Temporal lobe (tissue), 2 donors: Measurements from ENCODE around the gene ZNF398. TPM values are rescaled to one million over a fixed set of nuclear protein-coding genes. Genes with fewer than 3 reads are reported as not detected.

Experiments
- small RNA-seq: library from RNA; depleted of rRNA; stranded (forward); fragments of <200 nt; gene quantifications from one replicate; pipeline ENCODE3, GENCODE V24; 2014; ENCODE audit warnings: low replicate concordance
- total RNA-seq: library from RNA; depleted of rRNA; stranded (reverse); fragments of >200 nt; gene quantifications from one replicate; pipeline ENCODE4 v1.2.3, GENCODE V29; 2014

The ZNF398 gene
- total RNA-seq, 1 donor from 2014 or later = 23.8 TPM

Small RNAs within 50 kb of the gene (small RNA-seq; reads per million reads assigned to genes)
- not detected for gene AC004890.1
- 0.80 reads per million, percentile 68 among the genes with 10 or more reads in this experiment for gene RN7SL521P

Other genes with a start within 250 kb of the ZNF398 start
- 32.5 TPM for gene PDIA4, start 118.9 kb upstream of the ZNF398 start, total RNA-seq
- 11.6 TPM for gene ZNF786, start 56.7 kb upstream of the ZNF398 start, total RNA-seq
- gene ZNF425, start 21.1 kb upstream of the ZNF398 start, total RNA-seq = 4.4 TPM
- gene ZNF282, start 48.1 kb downstream of the ZNF398 start, total RNA-seq = 25.3 TPM
- gene ZNF212, start 92.2 kb downstream of the ZNF398 start, total RNA-seq = 7.1 TPM
- gene ZNF783, start 114.7 kb downstream of the ZNF398 start, total RNA-seq = 7.9 TPM